Measurements from ENCODE around the gene PEX14.

PEX14 gene

DNA sequence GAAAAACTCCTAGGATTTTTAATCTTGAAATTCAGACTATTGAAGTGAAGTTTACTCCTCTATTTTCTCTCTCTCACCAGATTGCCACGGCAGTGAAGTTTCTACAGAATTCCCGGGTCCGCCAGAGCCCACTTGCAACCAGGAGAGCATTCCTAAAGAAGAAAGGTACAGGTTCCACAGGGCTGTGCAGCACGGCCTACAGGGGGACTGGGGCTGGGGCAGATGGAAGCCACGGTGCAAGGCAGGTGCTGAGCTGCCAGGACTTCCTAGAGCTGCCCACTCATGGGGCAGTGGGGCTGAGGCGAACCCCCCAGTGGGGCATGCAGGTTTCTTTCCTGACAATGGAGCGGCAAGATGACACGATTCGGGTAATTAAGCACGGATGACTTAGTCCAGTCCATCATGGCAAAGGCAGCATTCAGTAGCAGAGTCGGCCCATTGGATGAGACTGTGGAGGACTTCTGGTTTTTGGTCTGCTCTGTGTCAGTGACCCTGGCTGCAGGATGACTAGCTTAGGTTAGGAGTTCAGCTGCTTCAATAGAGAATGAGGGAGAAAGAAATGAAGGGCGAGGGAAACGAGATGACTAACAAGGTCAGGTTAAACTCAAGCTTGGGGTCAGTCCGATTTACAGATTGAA lies 61.5 kb downstream of the PEX14 start:
- Histone ChIP-seq H2AFZ (ENCODE audit: low read depth, low read length) (no peak overlapping the region), H3K36me3 (ENCODE audit: insufficient read depth, low read length) (no peaks in the 10 kb centered on the region), H3K4me1 (ENCODE audit: insufficient read depth, low read length) (peaks cover 6% of the 10 kb centered on the region), H3K4me3 (ENCODE audit: low read length) (no peak overlapping the region), H3K9me3 (ENCODE audit: low read length) (peaks cover 3% of the 10 kb centered on the region), H3K27me3 (ENCODE audit: insufficient read depth, low read length) (no peaks in the 10 kb centered on the region)

GRCh38 chr1:10537082-10537766 lies 62.5 kb downstream of the PEX14 start:
- Histone ChIP-seq H3K4me1 (ENCODE audit: insufficient read depth, low read length) (peaks cover 4% of the 10 kb centered on the region), H3K36me3 (ENCODE audit: insufficient read depth, low read length) (no peaks in the 10 kb centered on the region), H3K9me3 (ENCODE audit: low read length) (peaks cover 3% of the 10 kb centered on the region), H3K4me3 (ENCODE audit: low read length) (no peak overlapping the region), H3K27me3 (ENCODE audit: insufficient read depth, low read length) (no peaks in the 10 kb centered on the region), H2AFZ (ENCODE audit: low read depth, low read length) (no peak overlapping the region)

DNA sequence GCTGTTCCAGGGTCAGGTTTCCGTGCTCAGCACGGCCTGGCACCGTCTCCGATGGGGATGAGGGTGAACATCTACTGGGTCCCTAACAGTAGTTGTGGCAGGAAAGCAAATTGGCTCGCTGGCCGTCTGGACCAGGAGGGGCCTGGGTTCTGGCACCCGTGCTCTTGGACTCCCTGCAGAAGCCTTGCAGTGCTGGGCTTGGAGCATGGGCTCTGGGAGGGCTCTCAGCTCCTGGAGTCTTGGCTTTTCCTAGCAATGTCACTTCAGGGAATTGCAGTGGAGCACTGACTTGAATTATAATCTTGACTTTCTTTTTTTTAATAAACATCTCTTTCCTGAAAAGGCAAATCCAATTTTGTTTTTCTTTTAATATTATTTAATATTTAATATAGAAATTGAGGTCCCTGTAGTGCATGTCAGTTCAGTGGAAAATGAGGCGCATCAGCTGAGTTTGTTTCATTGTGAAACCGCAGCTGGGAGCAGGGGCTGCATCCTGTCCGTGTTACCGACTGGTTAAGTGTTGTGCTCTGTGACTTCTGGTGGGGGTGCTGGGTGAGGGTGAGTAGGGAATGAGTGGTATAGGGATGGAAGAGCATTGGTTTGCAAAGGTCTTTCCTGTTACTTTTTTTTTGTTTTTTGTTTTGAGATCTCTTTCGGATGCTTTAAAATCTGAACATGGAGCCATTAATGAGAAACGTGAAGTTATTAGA lies 64.1 kb downstream of the PEX14 start:
- no peak overlapping the region for H2AFZ ChIP-seq (ENCODE audit: low read depth, low read length)
- no peaks in the 10 kb centered on the region for H3K27me3 ChIP-seq (ENCODE audit: insufficient read depth, low read length)
- H3K4me1 ChIP-seq (ENCODE audit: insufficient read depth, low read length) = no peaks in the 10 kb centered on the region
- H3K4me3 ChIP-seq (ENCODE audit: low read length) = no peak overlapping the region
- no peaks in the 10 kb centered on the region for H3K36me3 ChIP-seq (ENCODE audit: insufficient read depth, low read length)
- H3K9me3 ChIP-seq (ENCODE audit: low read length) = peaks cover 3% of the 10 kb centered on the region

DNA sequence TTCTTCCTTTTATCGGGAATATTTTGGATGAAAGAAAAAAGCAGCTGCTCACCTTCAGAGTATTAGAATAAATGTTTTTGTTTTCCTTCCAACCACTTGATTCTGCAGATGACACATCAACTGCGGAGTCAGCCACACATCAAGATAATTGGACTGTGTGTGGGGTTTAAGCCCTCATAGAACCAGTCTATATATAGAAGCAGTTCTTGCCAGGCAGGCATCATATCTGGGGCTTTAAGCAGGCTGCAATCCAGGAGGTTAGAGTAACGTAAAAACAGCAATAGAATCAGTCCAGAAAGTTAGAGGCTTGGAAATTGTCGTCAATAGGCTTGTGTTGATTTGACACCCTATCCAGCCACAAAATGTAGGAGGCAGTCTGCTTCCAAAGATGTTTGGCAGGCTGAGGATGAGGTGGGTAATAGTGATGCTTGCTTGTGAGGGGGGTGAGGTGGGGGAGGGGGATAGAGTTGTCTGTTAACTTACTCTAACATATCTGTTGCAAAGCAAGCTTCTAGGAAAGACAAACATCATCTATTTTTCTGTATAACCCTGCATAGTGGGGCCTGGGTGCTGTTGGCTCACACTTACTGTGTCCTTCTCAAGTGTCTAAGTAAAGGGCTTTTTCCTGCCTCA lies 64.8 kb downstream of the PEX14 start:
- Histone ChIP-seq H3K36me3 (ENCODE audit: insufficient read depth, low read length) (no peaks in the 10 kb centered on the region), H3K4me3 (ENCODE audit: low read length) (no peak overlapping the region)

DNA sequence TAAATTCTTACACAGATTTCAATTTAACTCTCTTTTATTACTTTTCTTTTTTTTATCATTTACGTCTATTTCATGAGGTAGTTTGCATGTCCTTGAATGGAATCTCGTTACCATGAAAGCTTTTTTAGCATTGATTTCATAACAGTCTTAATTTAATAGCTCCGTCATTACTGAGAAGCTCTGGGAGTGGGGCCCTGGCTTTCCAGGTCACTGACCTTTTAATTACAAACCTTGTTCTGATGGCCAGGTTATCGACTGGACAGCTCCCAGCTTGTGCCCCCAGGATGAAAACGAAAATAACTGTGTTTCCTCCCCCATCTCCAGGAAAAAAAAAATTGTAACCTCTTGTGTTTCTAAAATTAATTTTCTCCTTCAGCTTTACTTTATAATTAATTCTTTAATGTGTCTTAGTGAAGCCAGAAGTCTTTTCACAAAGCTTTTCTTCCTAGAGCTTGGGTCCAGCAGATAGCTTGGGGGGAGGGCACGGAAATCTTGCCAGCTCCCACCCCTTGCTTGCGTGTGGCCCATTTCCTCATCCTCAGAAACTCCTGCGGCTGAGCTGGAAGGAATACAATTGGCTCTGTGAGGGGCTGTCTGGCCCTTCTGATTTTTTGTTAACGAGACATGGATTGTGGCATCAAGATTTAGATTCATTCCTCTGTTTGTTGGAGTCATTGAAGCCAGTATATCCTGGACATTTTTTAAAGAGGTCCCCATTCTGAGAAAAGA lies 65.7 kb downstream of the PEX14 start:
- no peaks in the 10 kb centered on the region for H3K27me3 ChIP-seq (ENCODE audit: insufficient read depth, low read length)
- no peaks in the 10 kb centered on the region for H3K36me3 ChIP-seq (ENCODE audit: insufficient read depth, low read length)
- no peak overlapping the region for H3K4me3 ChIP-seq (ENCODE audit: low read length)
- peaks cover 3% of the 10 kb centered on the region for H3K9me3 ChIP-seq (ENCODE audit: low read length)
- no peaks in the 10 kb centered on the region for H3K4me1 ChIP-seq (ENCODE audit: insufficient read depth, low read length)
- no peak overlapping the region for H2AFZ ChIP-seq (ENCODE audit: low read depth, low read length)

More for the DNA sequence above, 64.8 kb downstream of the PEX14 start:
- Histone ChIP-seq H3K9me3 (ENCODE audit: low read length) (peaks cover 3% of the 10 kb centered on the region), H2AFZ (ENCODE audit: low read depth, low read length) (no peak overlapping the region), H3K4me1 (ENCODE audit: insufficient read depth, low read length) (no peaks in the 10 kb centered on the region), H3K27me3 (ENCODE audit: insufficient read depth, low read length) (no peaks in the 10 kb centered on the region)

DNA sequence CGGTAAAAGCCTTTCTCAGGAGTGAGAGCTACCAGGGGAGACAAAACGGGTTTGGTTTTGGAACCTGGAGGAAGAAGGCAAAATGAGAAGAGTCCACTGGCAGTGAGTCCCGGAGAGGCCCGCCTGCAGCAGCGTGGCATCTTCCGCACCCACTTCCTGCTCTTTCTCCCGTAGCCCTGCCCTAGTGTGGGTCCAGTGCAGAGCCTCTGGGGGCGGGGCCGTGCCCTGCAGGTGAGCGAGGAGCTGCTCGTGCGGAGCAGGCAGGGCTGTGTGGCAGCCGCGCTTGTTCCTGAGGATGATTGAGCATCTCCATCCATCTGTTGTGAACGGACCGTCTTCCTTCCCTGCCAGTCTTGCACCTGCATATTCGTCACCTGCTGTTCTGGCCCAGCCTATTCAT lies 66.5 kb downstream of the PEX14 start:
- no peaks in the 10 kb centered on the region for H3K36me3 ChIP-seq (ENCODE audit: insufficient read depth, low read length)
- H3K9me3 ChIP-seq (ENCODE audit: low read length) = peaks cover 3% of the 10 kb centered on the region
- H3K4me1 ChIP-seq (ENCODE audit: insufficient read depth, low read length) = no peaks in the 10 kb centered on the region
- no peak overlapping the region for H3K4me3 ChIP-seq (ENCODE audit: low read length)
- H2AFZ ChIP-seq (ENCODE audit: low read depth, low read length) = no peak overlapping the region
- H3K27me3 ChIP-seq (ENCODE audit: insufficient read depth, low read length) = no peaks in the 10 kb centered on the region

GRCh38 chr1:10544239-10544638 lies 69.5 kb downstream of the PEX14 start:
- Histone ChIP-seq H3K27me3 (ENCODE audit: insufficient read depth, low read length) (no peaks in the 10 kb centered on the region), H3K36me3 (ENCODE audit: insufficient read depth, low read length) (no peaks in the 10 kb centered on the region)

DNA sequence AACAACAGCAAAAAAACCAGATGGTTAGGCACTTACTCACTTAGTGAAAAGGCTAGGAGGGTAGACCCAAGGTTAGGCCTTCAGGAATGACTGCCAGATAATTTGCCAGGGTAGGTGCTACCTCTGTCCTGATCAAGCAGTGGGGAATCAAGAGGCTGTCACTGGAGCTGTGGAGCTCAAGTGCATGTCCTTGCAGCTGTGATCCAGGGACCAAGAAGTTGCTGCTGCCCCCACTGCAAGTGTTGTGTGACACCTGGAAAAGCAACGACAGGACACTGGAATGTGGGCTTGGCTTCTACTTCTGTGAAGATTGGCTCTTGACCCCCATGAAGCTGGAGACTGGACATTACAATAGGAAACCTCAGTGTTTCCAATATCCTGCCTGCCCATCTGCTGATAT lies 72.1 kb downstream of the PEX14 start:
- Histone ChIP-seq H3K27me3 (ENCODE audit: insufficient read depth, low read length) (no peaks in the 10 kb centered on the region), H2AFZ (ENCODE audit: low read depth, low read length) (no peak overlapping the region), H3K9me3 (ENCODE audit: low read length) (no peaks in the 10 kb centered on the region), H3K36me3 (ENCODE audit: insufficient read depth, low read length) (no peaks in the 10 kb centered on the region), H3K4me3 (ENCODE audit: low read length) (no peak overlapping the region), H3K4me1 (ENCODE audit: insufficient read depth, low read length) (peaks cover 7% of the 10 kb centered on the region)

More at GRCh38 chr1:10544239-10544638, 69.5 kb downstream of the PEX14 start:
- no peak overlapping the region for H2AFZ ChIP-seq (ENCODE audit: low read depth, low read length)
- H3K4me3 ChIP-seq (ENCODE audit: low read length) = no peak overlapping the region
- no peaks in the 10 kb centered on the region for H3K9me3 ChIP-seq (ENCODE audit: low read length)
- H3K4me1 ChIP-seq (ENCODE audit: insufficient read depth, low read length) = no peaks in the 10 kb centered on the region

DNA sequence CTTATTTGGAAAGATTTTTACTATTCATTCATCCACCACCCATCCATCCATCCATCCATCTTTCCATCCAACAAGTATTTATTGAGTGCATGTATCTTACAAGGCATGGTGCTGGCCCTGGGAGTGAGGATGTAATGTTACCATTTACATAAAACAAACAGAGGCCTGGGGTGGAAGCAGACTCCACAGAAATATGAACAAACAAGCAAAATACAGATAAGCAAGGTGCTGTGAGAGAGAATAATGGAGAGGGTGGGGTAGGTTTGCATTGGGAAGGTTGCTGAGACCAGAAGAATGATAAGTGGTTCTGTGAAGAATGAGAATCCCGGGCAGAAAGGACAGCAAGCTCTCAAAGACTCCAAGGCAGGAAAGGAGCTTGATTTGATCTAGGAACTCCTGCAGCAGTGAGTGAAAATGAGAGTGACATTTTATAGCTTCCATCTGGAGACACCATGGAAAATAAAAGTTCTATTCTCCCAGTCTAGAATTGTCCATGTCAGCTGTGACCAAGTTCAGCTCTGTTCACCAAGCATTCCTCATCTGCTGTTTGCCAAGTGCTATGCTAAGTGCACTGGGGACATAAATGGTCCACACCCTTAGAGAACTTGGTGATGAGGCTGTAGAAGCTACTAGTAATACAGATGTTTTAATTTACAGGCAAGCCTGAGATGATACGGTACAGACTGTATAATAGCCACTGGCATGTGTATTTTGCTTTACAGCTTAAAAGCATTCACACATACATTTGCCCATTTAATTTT lies 75.3 kb downstream of the PEX14 start:
- peaks cover 10% of the 10 kb centered on the region for H3K4me1 ChIP-seq (ENCODE audit: insufficient read depth, low read length)
- H2AFZ ChIP-seq (ENCODE audit: low read depth, low read length) = no peak overlapping the region
- no peaks in the 10 kb centered on the region for H3K9me3 ChIP-seq (ENCODE audit: low read length)

GRCh38 chr1:10553118-10553517 lies 78.4 kb downstream of the PEX14 start:
- no peaks in the 10 kb centered on the region for H3K36me3 ChIP-seq (ENCODE audit: insufficient read depth, low read length)
- no peaks in the 10 kb centered on the region for H3K9me3 ChIP-seq (ENCODE audit: low read length)
- H3K4me1 ChIP-seq (ENCODE audit: insufficient read depth, low read length) = peaks cover 25% of the 10 kb centered on the region
- H2AFZ ChIP-seq (ENCODE audit: low read depth, low read length) = no peak overlapping the region
- no peak overlapping the region for H3K4me3 ChIP-seq (ENCODE audit: low read length)
- H3K27me3 ChIP-seq (ENCODE audit: insufficient read depth, low read length) = no peaks in the 10 kb centered on the region

More for the DNA sequence above, 75.3 kb downstream of the PEX14 start:
- H3K27me3 ChIP-seq (ENCODE audit: insufficient read depth, low read length) = no peaks in the 10 kb centered on the region
- no peaks in the 10 kb centered on the region for H3K36me3 ChIP-seq (ENCODE audit: insufficient read depth, low read length)
- no peak overlapping the region for H3K4me3 ChIP-seq (ENCODE audit: low read length)

DNA sequence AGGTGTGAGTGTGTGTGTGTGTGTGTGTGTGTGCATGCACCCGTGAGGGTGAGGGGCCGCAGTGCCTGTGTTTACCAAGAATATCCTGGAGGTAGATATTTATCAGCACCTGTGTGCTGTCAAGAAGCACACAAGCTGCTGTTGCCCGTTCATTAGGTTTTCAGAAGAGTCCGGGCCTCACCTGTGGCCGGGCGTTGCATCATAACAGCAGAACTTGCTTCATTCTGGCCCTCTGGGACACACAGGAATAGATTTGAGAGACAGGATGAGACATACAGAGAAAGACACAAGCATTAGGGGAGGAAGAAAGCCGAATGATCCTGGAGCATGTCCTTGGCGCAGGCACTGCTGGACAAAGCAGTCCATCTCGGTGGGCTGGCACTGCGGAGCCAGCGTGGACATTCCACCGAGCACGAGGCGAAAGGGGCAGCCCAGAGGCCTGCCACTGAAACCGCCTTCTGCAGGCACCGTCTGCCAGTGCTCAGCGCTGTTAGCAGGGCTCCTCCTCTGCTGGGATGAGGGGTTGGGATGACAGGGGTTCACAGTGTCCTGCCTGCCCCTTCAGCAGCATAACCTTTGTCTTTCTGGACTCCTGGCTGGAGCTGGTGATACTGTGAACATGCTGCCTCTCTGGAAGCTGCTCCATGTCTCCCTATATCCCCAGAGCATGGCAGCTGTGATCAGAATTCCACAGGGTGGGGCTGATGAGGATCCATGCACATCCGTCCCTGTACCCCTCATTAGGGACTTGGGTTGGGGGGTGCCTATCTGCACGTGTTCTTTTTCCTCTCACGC lies 81.1 kb downstream of the PEX14 start:
- no peaks in the 10 kb centered on the region for H3K36me3 ChIP-seq (ENCODE audit: insufficient read depth, low read length)
- no peak overlapping the region for H2AFZ ChIP-seq (ENCODE audit: low read depth, low read length)
- no peaks in the 10 kb centered on the region for H3K9me3 ChIP-seq (ENCODE audit: low read length)
- H3K4me3 ChIP-seq (ENCODE audit: low read length) = no peak overlapping the region
- peaks cover 22% of the 10 kb centered on the region for H3K4me1 ChIP-seq (ENCODE audit: insufficient read depth, low read length)
- no peaks in the 10 kb centered on the region for H3K27me3 ChIP-seq (ENCODE audit: insufficient read depth, low read length)

Measured in neuron (in vitro differentiated cells).